HG03280 (cell line): ENCODE measurements around the gene LRRC56.
"Not testable (repeated sequence)": the region's sequence is repeated elsewhere in the genome, so short reads cannot be mapped to it uniquely, and the experiment has no call there.

Source experiments
- ATAC-seq: cut with Tn5 transposase; IDR thresholded peaks from one replicate; pipeline ENCODE4 v1.9.1; 2021; ENCODE audit warnings: mild to moderate bottlenecking, moderate library complexity; ENCODE audit not compliant: unreplicated experiment

The LRRC56 gene

GRCh38 chr11:501001-501682, 36.2 kb upstream of the LRRC56 start:
- no peak for ATAC-seq

DNA sequence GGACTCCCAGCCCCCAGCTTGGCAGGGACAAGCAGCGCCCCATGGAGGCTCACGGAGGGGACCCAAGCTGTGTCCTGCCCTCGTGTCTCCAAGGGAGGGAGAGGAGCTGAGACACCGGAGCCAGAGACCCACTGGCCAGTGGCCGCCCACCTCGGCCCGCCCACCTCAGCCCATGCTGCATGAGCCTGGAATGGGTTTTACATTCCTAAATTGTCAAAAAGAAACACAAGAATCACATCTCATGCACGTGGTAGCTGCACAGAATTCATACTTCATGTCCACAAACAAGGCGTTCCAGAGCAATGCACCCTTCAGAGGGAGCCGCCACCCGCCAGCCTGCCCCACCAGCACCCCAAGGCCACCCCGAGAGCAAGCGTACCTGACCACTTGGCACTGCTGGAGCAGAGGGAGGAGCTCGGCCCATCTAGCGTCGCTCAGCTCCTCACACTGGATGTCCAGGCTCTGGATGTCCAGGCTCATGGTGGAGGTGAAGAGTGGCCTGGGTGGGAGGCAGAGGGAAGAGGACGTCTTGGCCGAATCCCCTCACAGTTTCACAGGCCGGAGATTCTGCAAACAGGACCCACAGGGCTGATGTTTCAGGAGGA, 35.5 kb upstream of the LRRC56 start:
- ATAC-seq = no peak

DNA sequence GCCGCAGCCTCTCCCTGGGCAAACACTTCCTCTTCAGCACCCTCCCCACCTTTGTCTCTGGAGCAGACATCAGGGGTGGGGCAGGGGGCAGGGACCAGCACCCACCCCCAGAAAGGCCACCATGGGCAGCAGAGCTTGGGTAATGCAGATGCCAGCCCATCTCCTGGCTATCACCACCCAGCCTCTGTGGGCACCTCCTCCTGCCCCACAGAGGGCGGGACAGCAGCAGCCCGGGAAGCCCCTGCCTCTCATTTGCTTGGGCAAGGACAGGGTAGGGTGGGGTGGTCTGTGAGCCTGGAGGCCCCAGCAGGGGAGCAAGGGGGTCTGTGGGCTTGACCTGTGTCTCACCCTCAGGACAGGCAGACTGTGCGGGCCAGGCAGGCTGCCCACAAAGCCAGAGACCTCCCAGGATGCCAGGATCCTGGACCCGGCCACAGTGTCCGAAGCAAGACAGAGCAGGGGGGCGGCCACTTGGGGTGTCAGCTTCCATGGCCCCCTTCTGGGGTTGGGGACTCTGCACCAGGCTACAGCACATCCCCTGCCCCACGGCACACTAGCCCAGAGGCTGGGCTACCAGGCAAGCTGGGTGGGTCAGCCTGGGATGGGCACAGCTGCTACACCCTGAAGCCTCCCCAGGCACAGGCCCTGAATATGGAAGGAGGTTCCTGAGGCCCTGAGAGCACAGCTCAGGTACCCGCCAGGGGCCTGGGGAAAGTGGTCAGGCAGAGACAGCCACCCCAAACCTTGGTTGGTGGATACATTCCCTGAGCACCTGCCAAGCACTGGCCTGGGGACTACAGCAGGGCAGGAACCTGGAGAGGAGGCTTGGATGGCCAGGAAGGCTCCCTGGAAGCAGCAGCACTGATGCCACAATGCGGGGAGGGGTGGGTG, 34.8 kb upstream of the LRRC56 start:
- no peak for ATAC-seq

- no peak for ATAC-seq
Measured at GRCh38 chr11:503179-503981, 33.9 kb upstream of the LRRC56 start.

GRCh38 chr11:504053-504993, 33.0 kb upstream of the LRRC56 start:
- ATAC-seq = no peak

GRCh38 chr11:504994-505344, 32.4 kb upstream of the LRRC56 start:
- no peak for ATAC-seq

GRCh38 chr11:506238-506994, 30.9 kb upstream of the LRRC56 start:
- peak; percentile 68 for ATAC-seq

DNA sequence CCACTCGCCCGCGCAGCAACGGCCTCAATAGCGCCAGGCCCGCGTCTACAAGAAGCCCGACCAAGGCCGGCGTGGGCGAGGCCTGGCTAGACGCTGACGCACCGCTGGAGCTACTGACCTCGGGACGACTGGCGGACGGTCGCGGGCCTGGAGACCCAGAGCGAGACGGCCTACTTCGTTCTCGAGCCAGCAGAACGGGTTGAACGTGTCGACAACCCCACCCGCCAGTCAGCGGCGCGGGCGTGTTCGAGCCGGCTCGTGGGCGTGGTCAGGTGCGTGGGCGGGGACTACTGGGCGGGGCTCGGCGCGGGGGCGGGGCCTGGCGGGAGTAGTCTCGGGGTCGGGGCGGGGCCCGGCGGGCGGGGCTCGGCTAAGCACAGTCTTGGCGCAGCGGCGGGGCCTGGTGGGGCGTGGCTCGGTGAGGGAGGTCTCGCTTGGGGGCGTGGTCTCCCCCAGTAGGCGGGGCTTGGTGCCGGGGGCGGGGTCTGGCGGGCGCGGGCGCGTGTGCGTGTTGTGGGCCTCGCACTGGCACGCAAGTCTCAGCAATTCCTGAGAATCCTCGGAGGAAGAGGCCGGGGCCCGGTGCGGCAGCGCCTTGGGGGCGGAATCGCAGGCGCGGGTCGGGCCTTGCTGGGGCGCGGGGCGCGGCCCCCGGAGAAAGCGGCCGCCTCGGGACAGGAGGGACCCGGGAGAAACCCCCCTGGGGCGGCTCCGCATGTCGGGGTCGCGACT, 30.2 kb upstream of the LRRC56 start, which contains the start of gene RNH1:
RNH1 (minus strand) TSS at position 248 of the 732 bp plus-strand sequence. CDS start 5,080 bp downstream, outside the sequence.
- ATAC-seq = peak; percentile 48

DNA sequence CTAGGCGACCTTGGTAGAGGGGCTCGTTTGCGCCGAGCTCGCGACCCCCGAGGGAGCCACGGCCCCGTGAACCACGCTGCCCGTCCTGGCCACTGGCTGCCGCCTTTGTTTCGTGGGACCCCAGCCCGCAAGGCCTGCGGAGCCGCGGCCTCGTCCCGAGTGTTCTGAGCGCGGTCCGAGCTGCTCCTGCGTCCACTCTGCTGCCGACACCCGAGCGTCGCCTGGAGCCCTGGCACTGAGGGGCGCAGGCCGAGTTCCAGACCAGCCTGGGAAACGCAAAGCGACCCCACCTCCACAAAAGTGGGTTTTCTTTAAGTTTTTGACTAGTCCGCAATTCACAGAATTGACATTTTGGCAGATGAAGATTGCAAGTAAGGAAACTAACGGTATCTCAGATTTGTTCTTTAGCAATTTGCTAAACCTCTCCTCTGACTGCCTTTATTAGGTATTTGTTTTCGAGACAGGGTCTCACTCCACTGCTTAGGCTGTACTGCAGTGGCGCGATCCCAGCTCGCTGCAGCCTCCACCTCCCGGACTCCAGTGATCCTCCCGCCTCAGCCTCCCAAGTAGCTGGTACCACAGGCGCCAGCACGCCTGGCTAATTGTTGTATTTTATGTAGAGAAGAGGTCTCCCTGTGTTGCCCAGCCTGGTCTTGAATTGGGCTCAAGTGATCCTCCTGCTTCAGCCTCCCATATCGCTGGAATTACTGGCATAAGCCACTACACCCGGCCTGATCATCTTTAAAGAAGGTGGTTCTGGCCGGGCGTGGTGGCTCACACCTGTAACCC, 29.4 kb upstream of the LRRC56 start:
- no peak for ATAC-seq

DNA sequence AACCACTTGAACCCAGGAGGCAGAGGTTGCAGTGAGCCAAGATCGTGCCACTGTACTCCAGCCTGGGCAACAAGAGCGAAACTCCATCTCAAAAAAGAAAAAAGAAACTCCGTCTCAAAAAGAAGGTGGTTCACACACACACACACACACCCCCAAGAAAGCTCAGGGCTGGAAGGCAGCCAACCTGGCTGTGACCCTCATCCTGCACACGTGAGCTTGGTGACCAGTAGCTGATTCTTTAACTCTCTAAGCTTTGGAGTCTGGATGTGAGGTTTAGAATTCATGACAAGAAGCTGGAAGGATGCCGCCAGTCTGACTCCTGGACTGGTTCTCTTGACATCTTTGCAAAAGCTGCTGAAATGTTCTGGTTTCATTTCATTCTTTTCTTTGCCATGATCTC, 28.4 kb upstream of the LRRC56 start:
- ATAC-seq = no peak

DNA sequence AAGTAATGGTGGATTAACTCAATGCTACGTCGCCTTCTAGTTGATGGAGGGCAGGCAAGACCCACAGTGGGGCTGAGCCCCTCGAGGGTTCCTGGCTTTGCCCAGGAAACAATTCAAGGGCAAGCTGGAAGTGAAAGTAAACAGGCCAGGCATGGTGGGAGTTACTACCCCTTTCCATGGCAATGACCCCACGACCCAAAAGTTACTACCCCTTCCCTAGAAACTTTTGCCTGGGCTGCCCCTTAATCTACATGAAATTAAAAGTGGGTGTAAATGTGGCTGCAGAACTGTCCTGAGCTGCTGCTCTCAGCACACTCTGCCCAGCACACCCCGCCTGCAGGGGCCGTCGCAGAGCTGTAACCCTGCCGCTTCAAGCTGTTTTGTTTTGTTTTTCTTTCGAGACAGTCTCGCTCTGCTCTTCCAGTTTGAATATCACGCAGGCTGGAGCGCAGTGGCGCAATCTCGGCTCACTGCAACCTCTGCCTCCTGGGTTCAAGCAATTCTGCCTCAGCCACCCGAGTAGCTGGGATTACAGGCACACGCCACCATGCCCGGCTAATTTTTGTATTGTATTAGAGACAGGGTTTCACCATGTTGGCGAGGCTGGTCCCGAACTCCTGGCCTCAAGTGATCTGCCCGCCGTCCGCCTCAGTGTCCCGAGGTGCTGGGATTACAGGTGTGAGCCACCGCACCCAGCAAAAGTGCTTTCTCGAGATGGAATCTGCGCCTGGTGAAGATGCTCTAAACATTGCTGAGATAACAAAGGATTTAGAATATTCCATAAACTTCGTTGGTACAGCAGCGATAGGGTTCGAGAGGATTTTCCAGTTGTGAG, 24.3 kb upstream of the LRRC56 start:
- ATAC-seq = no peak

DNA sequence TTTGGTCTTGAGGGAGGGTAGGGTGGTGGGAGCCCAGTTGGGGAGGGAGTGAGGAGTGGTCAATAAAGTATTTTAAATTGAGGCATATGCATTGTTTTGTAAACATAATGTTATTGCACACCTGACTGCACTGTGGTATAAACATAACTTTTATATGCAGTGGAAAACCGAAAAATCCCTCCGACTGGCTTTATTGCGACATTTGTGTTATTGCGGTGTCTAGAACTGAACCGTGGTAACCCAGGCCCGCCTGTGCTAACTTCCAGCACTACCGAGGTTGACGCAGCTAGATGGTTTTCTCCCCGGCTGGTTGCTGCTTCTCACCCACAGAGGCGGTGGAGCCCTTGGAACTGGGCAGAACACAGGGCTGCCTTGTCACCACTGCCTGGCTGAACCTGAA, 22.7 kb upstream of the LRRC56 start:
- no peak for ATAC-seq

DNA sequence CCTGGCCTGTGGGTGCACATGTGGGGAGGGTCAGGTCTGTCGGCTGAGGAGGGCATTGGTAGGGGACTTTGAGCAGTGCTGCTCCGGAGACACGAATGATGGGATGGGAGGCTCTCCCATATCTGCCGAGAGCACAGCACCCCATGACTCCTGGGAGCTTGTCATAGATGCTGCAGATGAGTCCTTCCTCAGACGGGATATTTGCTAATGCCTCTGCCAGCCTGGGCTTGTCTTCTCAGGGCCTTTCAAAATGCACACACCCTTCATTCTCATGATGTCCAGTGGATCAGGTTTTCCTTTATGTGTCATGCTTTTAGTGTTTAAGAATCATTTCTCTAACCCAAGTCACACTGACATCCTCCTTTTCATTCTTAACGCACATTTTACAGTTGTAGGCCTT, 22.2 kb upstream of the LRRC56 start:
- no peak for ATAC-seq

DNA sequence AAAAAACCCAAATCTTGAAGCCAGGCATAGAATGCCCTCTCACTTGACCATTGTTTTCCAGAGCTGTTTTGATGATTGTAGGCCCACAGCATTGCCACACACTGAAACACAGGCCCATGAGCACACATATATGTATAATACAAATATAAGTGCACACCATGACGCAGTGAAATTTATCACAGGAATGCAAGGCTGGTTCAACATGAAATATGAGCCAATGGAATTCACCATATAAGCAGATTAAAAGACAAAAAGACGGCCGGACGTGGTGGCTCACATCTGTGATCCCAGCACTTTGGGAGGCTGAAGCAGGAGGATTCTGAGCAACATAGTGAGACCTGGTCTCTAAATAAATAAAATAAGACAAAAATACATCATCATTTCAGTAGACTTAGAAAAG, 20.9 kb upstream of the LRRC56 start:
- ATAC-seq = no peak

GRCh38 chr11:516918-517685, 20.2 kb upstream of the LRRC56 start:
- not testable (repeated sequence) for ATAC-seq
